Measurements from ENCODE around the gene HBQ1. TPM values are rescaled to one million over a fixed set of nuclear protein-coding genes. Genes with fewer than 3 reads are reported as not detected.
"Not testable (repeated sequence)": the region's sequence is repeated elsewhere in the genome, so short reads cannot be mapped to it uniquely, and the experiment has no call there.

HBQ1 gene
- 21.0 TPM for polyA plus RNA-seq (2012; ENCODE audit: insufficient read depth, insufficient read length)

DNA sequence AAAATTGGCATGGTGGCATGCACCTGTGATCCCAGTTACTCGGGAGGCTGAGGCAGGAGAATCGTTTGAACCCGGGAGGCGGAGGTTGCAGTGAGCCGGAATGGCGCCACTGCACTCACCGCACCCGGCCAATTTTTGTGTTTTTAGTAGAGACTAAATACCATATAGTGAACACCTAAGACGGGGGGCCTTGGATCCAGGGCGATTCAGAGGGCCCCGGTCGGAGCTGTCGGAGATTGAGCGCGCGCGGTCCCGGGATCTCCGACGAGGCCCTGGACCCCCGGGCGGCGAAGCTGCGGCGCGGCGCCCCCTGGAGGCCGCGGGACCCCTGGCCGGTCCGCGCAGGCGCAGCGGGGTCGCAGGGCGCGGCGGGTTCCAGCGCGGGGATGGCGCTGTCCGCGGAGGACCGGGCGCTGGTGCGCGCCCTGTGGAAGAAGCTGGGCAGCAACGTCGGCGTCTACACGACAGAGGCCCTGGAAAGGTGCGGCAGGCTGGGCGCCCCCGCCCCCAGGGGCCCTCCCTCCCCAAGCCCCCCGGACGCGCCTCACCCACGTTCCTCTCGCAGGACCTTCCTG lies at the start of gene HBQ1:
Gene HBQ1, plus strand, starts transcription at position 359 of the 575 bp plus-strand sequence. Its CDS starts 28 bp downstream, at position 387.
- peak within 1 kb of the TSS; percentile 40 for H3K4me3 ChIP-seq (ENCODE audit: low read length)
- no peak for DNase-seq (ENCODE audit: low read depth, low spot score)

DNA sequence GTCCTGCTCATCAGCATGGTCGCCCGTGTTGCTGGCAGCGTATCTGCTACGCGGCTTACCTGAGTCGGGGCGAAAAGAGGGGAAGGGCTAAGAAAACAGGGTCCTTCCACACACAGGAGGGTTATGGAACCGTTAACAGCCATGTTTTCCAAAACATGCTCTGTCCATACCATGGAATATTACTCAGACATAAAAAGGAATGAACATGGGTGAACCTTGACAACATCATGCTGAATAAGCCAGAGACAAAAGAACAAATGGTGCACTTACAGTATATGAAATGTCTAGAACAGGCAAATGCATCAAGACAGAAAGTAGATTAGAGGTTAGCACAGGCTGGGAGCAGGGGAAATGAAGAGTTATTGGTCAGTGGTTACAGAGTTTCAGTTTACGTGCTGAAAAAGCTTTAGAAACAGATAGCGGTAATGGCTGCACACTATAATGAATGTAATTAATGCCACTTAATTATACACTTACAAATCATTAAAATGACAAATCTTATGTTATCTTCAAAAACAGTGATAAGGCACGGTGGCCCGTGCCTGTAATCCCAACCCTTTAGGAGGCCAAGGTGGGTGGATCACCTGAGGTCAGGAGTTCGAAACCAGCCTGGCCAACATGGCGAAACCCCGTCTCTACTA lies 49.6 kb upstream of the HBQ1 start:
- no peak overlapping the region for H3K4me3 ChIP-seq (ENCODE audit: low read length)
- no peak for DNase-seq (ENCODE audit: low read depth, low spot score)

DNA sequence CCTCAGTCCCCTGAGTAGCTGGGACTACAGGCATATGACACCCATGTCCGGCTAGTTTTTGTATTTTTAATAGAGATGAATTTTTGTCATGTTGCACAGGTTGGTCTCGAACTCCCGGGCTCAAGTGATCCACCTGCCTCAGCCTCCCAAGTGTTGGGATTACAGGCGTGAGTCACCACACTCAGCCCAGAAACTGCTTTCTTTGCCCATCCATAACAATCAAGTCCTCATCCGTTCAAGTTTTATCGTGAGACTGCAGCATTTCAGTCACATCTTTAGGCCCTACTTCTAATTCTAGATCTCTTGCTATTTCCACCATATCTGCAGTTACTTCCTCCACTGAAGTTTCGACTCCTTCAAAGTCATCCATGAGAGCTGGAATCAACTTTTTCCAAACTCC lies 48.1 kb upstream of the HBQ1 start:
- DNase-seq (ENCODE audit: low read depth, low spot score), result no peak
- no peak overlapping the region for H3K4me3 ChIP-seq (ENCODE audit: low read length)

DNA sequence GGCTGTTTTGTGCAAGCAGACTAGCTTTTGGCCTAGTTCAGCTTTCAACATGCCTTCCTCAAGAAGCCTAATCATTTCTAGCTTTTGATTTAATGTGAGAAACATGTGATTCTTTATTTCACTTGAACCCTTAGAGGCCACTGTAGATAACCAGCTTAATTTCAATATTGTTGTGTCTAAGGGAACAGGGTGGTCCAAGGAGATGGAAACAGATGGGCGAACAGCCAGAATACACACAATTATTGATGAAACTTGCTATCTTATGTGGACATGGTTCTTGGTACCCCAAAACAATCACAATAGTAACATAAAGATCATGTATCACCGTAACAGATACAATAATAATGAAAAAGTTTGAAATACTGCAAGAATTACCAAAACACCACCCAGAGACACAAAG lies 46.5 kb upstream of the HBQ1 start:
- no peak for DNase-seq (ENCODE audit: low read depth, low spot score)
- H3K4me3 ChIP-seq (ENCODE audit: low read length), result no peak overlapping the region

DNA sequence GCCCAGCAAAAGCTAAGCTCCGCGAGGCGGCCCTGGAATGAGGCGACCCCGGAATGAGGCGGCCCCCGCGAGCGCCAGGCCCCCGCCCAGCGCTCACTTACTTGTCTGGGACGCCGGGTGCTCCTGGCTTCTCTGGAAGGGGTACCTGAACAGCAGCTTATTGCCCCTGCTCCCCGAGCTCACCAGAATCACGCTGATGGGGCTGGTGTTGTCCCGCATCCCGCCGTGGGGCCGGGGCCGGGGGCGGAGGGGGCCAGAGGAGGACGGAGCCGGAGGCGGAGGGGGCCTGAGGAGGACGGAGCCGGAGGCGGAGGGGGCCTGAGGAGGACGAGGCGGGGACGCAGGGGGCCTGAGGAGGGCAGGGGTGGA lies 42.2 kb upstream of the HBQ1 start:
- DNase-seq (ENCODE audit: low read depth, low spot score), result no peak
- H3K4me3 ChIP-seq (ENCODE audit: low read length), result peak overlapping the region; percentile 71

DNA sequence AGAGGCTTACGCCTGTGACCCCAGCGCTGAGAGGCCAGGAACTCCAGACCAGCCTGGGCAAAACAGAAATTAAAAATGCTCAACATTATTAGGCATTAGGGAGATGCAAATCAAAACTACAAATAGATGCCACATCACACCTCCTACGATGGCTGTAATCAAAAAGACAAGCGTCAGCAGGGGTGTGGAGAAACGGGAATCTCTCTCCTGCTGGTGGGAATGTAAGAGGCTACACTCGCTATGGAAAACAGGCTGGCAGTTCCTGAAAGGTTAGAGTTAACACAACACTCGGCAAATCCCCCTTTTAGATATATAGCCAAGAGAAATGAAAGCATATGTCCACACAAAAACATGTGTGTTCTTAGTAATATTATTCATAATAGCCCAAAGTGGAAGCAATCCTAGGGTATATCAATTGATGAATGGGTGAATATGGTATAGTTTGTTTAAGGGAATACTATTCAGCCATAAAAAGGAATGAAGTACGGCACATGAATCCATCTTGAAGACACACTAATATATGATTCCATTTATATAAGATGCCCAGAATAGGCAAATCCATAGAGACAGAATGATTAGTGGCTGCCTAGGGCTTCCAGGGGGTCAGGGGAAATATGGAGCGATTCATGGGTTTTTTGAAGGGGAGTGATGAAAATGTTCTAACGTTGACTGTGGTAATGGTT lies 39.9 kb upstream of the HBQ1 start:
- no peak overlapping the region for H3K4me3 ChIP-seq (ENCODE audit: low read length)

DNA sequence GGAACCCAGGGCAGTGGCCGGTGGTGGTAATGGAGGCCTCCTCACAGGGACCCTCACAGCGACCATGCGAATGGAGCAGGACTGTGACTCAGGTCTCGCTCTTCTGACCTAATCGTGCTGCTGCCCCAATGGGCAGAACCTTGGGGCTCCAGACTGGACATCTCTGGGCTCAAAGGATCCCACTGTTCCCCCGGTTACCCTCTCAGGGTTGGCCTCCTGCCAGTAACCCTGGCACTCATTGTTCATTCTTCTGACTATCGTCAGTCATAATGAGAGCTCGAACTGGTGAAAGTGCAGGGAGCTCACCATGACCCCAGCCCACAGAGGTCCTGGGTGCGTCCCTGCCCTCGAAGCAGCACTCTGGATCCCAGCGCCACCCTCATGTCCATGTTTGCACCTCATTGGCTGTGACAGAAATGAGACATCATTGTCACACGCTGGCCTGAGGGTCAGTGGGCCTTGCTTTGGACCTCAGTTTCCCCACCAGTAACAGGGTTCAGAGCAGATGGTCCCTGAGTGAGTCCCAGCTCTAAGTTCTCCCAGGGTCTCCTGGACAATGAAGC lies 37.8 kb upstream of the HBQ1 start:
- DNase-seq (ENCODE audit: low read depth, low spot score), result no peak
- no peak overlapping the region for H3K4me3 ChIP-seq (ENCODE audit: low read length)

More for the DNA sequence above, 39.9 kb upstream of the HBQ1 start:
- DNase-seq (ENCODE audit: low read depth, low spot score), result no peak

DNA sequence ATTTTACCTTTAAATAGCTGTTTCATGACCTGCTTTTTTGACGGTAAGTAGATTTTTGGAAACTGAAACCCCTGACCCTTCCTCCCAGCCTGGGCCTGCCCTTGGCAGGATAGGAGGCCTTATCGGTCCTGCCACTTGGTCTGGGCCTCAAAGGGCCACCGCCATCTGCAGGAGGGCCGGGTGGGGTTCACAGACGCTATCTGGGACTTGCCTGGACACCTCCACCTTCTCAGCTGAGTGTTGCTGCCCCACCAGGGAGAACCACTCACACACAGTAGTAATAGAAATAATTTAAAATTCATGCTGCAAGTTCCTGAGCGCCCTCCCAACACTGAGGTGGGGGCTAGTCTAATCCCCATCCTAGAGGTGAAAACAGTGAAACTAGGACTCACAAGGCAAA lies 37.2 kb upstream of the HBQ1 start:
- DNase-seq (ENCODE audit: low read depth, low spot score), result no peak
- H3K4me3 ChIP-seq (ENCODE audit: low read length), result no peak overlapping the region

DNA sequence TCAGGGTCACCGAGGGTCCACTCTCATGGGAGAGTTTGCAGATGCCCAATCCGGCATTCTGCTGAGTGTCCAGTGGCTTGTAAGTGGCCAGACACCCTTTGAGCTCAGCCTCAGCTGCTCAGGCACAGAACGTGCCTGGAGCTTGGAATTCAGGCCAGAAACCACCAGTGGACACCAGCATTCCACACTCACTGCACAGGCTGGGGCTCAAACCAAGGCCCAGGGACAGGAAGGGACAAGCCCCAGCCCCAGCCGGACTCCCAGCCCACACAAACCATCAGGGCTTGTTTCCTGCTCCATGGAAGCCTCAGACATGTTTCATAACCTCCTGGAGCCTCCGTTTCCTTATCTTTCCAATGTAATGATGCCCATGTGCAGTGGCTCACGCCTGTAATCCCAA lies 36.8 kb upstream of the HBQ1 start:
- no peak for DNase-seq (ENCODE audit: low read depth, low spot score)
- H3K4me3 ChIP-seq (ENCODE audit: low read length), result no peak overlapping the region

DNA sequence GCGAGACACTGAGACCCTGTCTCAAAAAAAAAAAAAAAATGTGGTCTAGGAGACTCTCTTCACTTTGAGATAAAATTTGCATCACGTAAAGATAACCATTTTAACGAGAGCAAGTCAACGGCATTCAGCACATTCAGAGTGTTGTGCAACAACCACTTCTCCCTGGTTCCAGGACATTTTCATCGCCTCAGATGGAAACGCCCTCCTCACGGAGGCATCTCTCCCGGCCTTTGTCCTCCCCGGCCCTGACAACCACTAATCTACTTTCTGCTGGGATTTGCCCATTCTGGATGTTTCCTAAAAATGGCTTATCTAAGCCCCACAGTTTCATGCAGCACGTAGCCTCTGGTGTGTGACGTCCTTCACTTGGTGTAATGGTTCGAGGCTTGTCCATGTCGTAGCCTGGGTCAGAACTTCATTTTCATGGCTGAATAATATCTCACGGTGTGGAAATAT lies 35.4 kb upstream of the HBQ1 start:
- no peak overlapping the region for H3K4me3 ChIP-seq (ENCODE audit: low read length)
- DNase-seq (ENCODE audit: low read depth, low spot score), result no peak

DNA sequence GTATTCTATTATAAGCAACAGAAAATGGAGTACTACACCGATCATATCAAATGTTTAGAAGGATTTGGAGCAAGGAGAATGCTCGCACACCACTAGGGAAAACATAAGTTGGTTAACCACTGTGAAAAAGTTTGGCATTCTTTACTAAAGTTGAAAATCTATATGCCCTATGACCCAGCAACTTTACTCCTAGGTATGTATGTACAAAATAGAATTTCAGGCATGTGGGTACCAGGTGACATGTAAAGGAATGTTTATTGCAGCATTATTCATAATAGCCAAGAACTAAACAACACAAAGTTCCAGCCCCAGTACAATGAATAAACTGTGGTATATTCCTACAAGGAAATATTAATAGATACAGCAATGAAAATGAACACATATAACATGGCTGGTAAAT lies 33.6 kb upstream of the HBQ1 start:
- no peak for DNase-seq (ENCODE audit: low read depth, low spot score)
- no peak overlapping the region for H3K4me3 ChIP-seq (ENCODE audit: low read length)

DNA sequence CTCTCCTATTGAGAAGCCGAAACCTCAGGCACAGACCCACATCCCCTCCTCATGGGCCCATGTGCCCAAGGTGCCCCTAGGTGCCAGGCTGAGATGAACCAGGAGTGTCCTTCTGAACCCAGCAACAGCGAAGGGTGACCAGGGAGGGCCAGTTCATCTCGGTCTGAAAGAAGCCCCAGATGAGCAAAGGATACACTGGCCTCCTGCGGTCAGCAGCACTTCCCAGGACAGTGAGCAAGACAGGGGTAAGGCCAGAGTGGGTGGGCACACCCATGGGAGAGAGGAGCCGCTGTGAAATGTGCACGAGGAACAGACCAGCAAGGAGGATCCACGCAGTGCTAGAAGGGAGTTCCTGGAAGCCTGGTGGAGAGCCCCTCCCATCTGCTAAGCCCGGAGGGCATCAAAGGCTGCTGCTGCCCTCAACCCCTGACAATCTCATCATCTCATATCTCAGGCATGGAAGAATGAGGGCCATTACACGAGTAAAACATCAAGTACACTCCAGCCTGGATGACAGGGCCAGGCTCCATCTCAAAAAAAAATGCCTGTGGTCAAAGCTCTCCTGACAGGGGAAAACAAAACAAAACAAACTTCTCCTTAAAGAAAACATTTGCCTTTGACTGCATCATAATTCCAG lies 31.1 kb upstream of the HBQ1 start:
- DNase-seq (ENCODE audit: low read depth, low spot score), result no peak
- no peak overlapping the region for H3K4me3 ChIP-seq (ENCODE audit: low read length)

DNA sequence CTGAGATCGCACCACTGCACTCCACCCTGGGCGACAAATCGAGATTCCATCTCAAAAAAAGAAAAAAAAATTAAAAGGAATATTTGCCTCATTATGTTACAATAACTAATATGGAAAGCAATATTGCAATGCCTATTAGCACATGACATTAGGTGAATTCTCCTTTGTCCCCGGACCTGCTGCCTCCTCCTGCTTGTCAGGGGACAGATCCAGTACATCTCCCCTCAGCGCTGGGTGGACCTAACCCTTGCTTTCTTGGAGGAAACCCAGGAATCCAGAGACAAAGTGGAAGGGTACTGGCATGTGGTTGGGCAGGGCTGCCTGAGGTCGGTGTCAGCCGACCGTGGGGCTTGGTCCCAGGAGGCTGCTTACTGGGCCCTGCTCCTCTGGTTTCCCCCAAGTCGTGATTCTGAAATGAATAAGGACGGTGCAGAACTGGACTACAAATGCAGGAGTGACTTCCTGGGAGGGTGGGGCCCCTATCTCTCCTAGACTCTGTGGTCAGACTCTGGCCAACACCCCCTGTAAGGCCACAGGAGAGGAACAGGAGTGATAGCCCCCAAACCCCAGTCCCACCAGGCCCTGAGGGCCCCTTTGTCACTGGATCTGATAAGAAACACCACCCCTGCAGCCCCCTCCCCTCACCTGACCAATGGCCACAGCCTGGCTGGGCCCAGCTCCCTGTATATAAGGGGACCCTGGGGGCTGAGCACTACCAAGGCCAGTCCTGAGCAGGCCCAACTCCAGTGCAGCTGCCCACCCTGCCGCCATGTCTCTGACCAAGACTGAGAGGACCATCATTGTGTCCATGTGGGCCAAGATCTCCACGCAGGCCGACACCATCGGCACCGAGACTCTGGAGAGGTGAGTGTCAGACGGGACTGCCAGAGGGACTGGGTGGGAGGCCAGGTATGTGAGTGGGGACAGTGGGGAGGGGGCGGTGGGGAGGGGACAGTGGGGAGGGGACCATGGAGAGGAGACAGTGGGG lies 27.8 kb upstream of the HBQ1 start, which contains the start of gene HBZ:
Gene HBZ, plus strand, starts transcription at position 504 of the 988 bp plus-strand sequence. Its CDS starts 266 bp downstream, at position 770.
- no peak within 1 kb of the TSS for H3K4me3 ChIP-seq (ENCODE audit: low read length)
- DNase-seq (ENCODE audit: low read depth, low spot score), result no peak

DNA sequence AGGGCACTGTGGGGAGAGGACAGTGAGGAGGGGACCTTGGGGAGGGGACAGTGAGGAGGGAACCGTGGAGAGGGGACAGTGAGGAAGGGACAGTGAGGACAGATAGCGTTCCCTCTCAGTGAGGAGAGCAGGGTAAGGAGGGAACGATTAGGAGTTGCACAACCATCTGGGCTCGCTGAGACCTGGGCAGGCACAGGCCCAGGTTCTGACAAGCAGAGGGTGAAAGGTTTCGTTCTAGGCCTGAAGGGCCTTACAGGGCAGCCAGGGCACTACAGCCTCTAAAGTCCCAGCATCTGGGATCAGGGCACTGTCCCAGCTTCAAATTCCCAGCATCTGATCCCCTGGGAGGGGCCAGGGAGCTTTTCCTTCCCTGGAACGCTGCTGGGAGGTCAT lies 27.1 kb upstream of the HBQ1 start:
- H3K4me3 ChIP-seq (ENCODE audit: low read length); DNase-seq (ENCODE audit: low read depth, low spot score): not testable (repeated sequence)

DNA sequence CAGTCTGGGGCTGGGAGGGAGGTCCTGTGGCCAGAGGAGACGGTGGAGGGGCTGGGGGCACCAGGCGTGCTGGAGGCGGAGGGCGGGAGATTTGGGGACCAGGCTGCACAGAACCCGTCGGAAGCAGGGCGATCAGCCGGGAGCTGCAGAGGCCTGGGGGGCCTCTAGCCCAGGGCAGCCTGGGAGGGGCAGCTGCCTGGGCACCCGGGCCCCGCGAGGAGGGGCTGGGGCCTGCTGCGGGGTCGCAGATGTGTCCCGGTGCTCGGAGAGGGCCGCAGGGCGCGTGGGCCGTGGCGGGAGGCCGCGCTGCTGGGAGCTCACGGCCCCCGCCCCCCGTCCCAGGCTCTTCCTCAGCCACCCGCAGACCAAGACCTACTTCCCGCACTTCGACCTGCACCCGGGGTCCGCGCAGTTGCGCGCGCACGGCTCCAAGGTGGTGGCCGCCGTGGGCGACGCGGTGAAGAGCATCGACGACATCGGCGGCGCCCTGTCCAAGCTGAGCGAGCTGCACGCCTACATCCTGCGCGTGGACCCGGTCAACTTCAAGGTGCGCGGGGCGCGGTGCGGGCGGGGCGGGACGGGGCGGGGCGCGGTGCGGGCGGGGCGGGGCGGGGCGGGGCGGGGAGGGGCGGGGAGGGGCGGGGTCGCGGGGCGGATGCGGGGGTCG lies 26.6 kb upstream of the HBQ1 start:
- not testable (repeated sequence) for H3K4me3 ChIP-seq (ENCODE audit: low read length); DNase-seq (ENCODE audit: low read depth, low spot score)

DNA sequence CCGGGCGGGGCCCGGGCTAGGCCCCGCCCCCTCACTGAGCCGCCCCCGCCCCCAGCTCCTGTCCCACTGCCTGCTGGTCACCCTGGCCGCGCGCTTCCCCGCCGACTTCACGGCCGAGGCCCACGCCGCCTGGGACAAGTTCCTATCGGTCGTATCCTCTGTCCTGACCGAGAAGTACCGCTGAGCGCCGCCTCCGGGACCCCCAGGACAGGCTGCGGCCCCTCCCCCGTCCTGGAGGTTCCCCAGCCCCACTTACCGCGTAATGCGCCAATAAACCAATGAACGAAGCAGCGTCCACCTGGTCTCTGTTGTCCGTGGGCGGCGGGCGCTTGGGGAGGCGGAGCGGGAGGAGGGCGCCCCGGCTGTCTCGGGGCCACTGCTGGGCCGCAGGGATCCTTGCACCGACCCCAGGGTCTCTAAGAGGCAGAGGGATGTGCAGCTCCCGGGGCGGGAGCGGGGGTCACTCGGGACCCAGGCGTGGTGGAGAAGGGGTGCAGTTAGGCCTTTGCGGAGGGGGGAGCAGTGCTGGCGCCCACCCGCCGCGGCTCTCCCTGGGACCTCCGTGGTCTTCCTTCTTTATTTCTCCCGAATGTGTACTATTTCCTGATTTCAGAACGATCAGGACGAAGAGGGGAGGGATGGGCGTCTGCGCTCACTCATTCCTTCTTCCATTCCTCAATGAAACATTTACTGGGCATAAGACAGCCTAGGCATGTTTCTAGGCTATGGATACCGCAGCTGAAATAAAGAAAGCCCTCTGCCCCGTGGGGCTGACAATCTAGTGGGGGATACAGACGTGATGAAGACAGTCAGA lies 25.8 kb upstream of the HBQ1 start:
- H3K4me3 ChIP-seq (ENCODE audit: low read length), result no peak overlapping the region
- no peak for DNase-seq (ENCODE audit: low read depth, low spot score)

DNA sequence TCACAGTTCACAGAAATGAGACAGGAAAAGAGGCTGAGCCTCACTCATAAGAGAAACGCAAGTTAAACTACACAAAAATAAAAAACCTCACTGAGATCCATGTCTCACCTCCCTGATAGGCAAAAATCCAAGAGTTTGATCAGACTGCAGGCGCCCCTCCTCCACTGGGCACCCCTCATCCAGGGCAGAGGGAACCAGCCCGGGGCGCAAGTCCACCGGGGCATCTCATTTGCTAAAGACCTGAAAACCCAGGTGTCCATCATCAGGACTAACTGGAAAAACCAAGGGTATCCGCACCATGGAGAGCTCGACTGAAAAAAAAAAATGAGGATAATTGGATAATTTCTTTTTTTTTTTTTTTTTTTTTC lies 25.2 kb upstream of the HBQ1 start:
- DNase-seq (ENCODE audit: low read depth, low spot score), result no peak
- H3K4me3 ChIP-seq (ENCODE audit: low read length), result no peak overlapping the region

All from Jurkat, Clone E6-1 (cell line).